ENCODE results near the gene FNTB.
A peak's percentile ranks its signal among the peaks of the same experiment; 100 is the strongest.

The FNTB gene

DNA sequence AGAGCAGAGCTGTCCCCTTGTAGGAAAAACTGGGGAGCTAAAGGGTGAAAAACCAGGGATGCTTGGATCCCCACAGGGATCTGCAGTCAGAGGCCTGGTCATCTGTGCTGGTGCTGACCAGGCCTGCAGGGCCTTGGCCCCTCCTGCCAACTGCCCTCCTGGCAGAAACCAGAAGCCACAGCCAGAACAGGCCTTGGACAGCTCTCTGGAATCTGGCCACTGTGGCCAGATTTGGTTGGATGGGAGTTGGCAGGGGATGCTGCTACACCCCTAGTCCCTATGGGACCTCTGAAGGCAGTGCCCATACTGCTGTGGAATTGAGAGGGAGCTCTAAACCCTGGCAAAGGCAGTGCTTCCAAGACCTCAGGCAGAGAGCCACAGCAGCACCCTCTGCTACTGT lies 35.0 kb upstream of the FNTB start:
- TF ChIP-seq, protein P1, sequence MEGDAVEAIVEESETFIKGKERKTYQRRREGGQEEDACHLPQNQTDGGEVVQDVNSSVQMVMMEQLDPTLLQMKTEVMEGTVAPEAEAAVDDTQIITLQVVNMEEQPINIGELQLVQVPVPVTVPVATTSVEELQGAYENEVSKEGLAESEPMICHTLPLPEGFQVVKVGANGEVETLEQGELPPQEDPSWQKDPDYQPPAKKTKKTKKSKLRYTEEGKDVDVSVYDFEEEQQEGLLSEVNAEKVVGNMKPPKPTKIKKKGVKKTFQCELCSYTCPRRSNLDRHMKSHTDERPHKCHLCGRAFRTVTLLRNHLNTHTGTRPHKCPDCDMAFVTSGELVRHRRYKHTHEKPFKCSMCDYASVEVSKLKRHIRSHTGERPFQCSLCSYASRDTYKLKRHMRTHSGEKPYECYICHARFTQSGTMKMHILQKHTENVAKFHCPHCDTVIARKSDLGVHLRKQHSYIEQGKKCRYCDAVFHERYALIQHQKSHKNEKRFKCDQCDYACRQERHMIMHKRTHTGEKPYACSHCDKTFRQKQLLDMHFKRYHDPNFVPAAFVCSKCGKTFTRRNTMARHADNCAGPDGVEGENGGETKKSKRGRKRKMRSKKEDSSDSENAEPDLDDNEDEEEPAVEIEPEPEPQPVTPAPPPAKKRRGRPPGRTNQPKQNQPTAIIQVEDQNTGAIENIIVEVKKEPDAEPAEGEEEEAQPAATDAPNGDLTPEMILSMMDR (IDR thresholded peaks at IDR 0.05; ENCODE audit: low read depth, low read length), result no peak
- no peak overlapping the region for H3K4me3 ChIP-seq (ENCODE audit: low read depth, low read length)
- no peak for DNase-seq (ENCODE audit: low read depth, low spot score)
- in situ Hi-C loops (cut with HindIII; ENCODE audit: low sequenced_read_pairs), result no loop called here

DNA sequence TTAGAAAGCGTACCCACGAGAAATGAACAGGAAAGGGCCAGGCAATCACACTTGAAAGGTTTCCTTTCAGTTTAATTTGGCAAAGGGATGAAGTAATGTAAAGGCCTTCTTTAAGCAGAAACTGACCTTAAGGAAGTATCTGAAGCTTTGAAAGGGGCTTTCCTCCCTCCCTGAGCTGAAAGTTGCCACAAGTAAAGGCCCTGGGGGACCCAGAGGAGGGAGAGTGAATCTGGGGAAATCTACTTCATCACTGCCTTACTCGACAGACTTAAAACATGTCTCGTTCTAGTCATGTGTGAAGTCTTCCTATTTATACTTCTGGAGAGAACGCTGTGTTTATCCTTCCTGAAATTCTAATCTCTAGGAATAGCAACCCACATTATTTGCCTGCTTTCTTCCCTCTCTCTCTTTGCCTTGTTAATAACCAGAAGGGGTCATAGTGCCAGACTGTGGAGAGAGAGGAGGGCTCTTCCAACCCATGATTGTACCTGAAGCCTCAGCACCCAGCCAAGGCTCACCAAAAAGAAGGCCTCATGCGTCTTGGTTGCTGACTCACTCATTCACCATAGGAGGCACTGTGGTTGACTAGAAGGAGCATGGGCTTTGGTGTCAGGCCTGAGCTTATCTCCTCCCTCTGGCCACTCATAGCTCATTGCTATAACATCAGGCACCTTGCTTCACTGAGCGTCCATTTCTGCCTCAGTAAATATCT lies 33.9 kb upstream of the FNTB start:
- in situ Hi-C loops (cut with HindIII; ENCODE audit: low sequenced_read_pairs), result no loop called here
- no peak overlapping the region for H3K4me3 ChIP-seq (ENCODE audit: low read depth, low read length)
- TF ChIP-seq, protein P1 (IDR thresholded peaks at IDR 0.05; ENCODE audit: low read depth, low read length), result peak; percentile 12
- DNase-seq (ENCODE audit: low read depth, low spot score), result peak; percentile 32

DNA sequence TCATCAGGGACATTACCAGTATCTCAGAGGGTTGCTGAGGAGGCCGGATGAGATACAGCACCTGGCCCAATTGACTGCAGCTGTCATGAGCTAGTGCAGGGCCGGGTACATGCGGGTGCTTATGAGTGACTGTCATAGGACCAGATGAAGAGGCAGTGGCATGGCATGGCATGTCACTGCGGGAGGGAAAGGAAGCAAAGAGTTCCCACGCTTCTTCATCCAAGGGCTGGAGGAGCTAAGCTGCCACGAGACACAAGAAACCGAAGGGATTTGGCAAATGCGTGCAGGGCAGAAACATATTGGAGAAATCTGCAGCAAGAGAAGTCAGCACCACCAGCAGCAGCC lies 33.4 kb upstream of the FNTB start:
- DNase-seq (ENCODE audit: low read depth, low spot score), result no peak
- H3K4me3 ChIP-seq (ENCODE audit: low read depth, low read length), result no peak overlapping the region
- TF ChIP-seq, protein P1 (IDR thresholded peaks at IDR 0.05; ENCODE audit: low read depth, low read length), result no peak
- in situ Hi-C loops (cut with HindIII; ENCODE audit: low sequenced_read_pairs), result no loop called here

DNA sequence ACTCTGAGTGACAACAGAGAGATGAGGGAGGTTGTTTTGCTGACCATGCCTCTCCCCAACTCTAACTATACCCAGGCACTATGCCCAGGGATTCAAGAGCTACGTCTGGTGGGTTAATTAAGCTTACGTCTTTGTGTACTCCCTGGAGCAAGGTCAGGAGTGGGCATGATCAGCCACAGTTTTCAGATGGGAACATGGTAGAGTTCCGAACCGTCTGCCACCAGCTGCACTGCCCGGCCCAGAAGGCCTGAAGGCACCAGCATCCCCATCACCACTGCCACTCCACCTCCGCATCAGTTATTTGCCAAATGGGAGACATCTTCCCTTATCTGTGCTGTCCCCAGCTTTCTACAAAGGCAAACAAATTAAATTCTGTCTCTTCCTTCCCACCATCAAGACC lies 33.0 kb upstream of the FNTB start:
- DNase-seq (ENCODE audit: low read depth, low spot score), result no peak
- H3K4me3 ChIP-seq (ENCODE audit: low read depth, low read length), result no peak overlapping the region
- TF ChIP-seq, protein P1 (IDR thresholded peaks at IDR 0.05; ENCODE audit: low read depth, low read length), result no peak
- in situ Hi-C loops (cut with HindIII; ENCODE audit: low sequenced_read_pairs), result no loop called here

DNA sequence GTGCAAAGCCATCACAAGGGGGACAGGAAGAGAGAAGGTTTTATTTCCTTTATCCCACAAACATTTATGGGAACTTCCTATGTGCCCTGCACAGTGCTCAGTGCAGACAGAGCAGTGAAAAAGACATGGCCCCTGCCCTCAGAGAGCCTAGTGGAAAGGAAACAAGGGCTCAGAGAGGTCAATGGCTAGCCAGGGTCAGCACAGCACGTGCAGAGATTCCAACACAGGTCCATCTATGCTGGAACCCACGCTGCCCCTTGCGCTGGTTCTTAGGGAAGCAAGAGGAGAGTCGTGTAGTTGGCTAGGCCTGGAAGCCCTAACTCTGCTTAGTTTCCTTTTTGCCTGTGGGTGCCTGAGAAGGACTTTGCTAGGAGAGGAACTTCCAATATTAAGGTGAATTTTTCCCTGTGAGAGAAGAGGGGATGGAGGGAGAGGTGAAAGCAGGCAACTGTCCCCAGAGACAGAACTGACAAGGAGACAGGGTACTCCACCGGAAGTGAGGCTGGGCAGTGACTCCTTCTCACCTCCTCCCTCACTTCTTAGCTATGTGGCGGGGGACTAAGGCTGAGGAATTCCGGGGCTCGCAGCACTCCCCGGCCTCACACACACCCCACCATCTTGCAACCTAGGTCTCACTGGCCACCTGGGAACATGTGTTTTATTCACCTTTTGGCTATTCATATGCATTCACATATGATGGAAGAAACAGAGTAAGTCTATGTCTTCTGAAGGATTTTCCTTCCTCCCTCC lies 32.0 kb upstream of the FNTB start:
- DNase-seq (ENCODE audit: low read depth, low spot score), result no peak
- TF ChIP-seq, protein P1 (IDR thresholded peaks at IDR 0.05; ENCODE audit: low read depth, low read length), result no peak
- in situ Hi-C loops (cut with HindIII; ENCODE audit: low sequenced_read_pairs), result no loop called here
- H3K4me3 ChIP-seq (ENCODE audit: low read depth, low read length), result no peak overlapping the region

DNA sequence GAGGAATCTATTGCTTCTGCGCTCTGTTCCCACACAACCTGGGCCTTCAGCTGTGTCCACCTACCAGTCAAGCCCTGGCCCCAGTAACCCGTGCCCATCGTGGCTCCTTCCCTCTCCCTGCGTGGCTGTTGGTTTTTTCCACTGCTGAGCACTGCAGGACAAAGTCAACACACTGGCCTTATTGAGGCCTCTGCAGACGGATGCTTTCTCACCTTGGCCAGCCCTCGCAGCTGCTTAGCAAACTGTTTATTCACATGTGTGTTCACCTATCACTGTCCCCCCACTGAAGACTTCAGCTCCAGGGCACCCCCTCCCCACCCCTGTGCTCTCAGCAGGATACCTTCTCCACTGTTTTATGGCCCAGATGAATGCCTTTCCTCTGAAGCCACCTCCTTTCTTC lies 31.4 kb upstream of the FNTB start:
- no peak for DNase-seq (ENCODE audit: low read depth, low spot score)
- in situ Hi-C loops (cut with HindIII; ENCODE audit: low sequenced_read_pairs), result no loop called here
- TF ChIP-seq, protein P1 (IDR thresholded peaks at IDR 0.05; ENCODE audit: low read depth, low read length), result no peak
- no peak overlapping the region for H3K4me3 ChIP-seq (ENCODE audit: low read depth, low read length)
